OCI-M2 (cell line): ENCODE data around the gene ANKS1B.
"Not testable (repeated sequence)": the region's sequence is repeated elsewhere in the genome, so short reads cannot be mapped to it uniquely, and the experiment has no call there.

Experiments used
- DNase-seq: peaks from one replicate; lab custom pipeline; 2025; ENCODE audit not compliant: unreplicated experiment; lab: John Stamatoyannopoulos, UW

Gene ANKS1B

GRCh38 chr12:98838231-98838647 is 1146.5 kb downstream of the ANKS1B start:
- DNase-seq = no peak

DNA sequence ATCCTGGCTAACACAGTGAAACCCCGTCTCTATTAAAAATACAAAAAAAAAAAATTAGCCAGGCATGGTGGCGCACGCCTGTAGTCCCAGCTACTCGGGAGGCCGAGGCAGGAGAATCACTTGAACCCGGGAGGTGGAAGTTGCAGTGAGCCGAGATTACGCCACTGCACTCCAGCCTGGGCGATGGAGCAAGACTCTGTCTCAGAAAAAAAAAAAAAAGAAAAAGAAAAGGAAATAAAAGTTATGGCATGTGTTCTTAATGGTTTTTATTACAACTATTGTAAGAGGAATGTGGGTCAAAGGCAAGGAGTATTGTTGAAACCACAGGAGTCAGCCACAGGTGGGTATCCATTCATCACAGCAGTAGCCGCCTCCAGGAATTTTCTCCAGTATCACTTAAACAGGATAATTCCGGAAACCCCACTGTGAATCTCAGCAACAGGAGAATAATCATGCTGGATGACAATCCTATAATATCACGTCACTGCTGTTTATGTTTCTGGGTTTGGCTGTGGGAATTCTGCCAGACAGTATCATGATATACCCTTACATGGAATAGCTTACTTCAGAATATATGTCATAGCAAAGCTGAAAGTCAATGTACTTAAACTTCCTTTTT is 1147.5 kb downstream of the ANKS1B start:
- not testable (repeated sequence) for DNase-seq

DNA sequence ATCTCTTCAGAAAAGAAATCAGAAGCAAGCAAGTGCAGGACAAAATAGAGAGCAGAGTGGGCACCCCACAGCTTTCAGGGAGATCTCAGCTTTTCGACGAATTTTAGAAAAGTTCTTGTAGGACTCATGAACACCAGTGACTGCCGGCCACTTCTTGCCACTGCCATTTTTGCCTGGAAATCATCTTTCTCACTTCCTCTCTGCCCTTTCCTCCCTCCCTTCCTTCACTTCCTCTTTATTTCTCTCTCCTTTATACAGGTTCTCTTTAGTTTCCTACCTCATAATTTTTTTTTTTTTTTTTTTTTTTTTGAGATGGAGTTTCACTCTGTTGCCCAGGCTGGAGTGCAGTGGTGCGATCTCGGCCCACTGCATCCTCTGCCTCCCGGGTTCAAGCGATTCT is 1154.1 kb downstream of the ANKS1B start:
- no peak for DNase-seq

DNA sequence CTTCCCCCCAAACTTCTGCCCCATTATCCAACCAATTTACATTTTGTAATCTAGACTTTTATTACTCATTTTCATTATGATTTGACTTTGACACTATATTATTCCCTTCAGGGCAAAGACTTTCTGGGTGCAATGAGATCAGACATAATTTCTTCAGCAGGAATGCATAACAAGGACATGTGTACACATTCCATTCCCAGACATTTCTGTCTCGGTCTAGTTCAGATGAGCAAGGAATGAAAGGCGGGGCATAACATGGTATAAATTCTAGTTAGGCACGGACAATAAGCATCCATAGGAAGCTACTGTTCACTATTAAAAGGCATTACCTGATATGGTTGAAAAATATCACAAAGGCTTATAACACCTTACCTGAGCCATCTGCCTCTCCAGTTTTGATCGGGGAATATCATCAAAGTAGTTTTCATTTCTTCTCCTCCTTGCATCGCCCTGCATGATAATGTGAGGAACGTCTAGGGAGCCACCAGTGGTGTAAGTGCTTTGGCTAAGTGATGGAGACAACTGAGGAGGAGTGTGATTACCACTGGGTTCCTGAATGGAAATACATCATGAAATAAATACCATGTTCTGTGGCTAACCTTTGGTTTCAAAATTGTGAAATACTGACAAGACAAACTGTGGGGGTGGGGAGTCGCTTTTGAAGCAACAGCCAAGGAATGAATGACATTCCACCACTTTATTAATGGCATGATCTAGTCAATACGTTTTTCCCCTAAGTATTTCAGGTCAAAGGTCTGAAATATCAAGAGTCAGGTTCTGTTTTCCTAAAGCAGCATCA is 1155.7 kb downstream of the ANKS1B start:
- no peak for DNase-seq

GRCh38 chr12:98823012-98823411 is 1161.7 kb downstream of the ANKS1B start:
- DNase-seq = no peak

GRCh38 chr12:98821866-98822265 is 1162.9 kb downstream of the ANKS1B start:
- DNase-seq = no peak

DNA sequence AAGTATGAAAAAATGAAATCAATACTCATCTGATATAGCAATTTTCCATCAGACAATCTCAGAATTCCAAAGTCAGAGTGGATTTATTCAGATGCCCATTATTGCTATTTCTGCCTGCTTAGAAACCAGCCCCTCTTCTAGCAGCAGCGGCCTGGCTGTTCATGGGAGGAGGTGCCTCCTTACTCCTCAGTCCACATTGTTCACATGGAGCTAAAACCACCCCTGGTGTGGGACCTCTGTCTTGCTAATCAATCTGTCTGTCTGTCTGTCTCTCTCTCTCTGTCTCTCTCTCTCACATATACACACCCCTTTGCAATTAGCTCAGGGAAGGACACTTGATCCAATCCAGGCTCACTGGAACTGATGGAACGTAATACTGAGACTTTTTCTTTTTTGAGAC is 1163.5 kb downstream of the ANKS1B start:
- no peak for DNase-seq

GRCh38 chr12:98819821-98820404 is 1164.8 kb downstream of the ANKS1B start:
- no peak for DNase-seq

DNA sequence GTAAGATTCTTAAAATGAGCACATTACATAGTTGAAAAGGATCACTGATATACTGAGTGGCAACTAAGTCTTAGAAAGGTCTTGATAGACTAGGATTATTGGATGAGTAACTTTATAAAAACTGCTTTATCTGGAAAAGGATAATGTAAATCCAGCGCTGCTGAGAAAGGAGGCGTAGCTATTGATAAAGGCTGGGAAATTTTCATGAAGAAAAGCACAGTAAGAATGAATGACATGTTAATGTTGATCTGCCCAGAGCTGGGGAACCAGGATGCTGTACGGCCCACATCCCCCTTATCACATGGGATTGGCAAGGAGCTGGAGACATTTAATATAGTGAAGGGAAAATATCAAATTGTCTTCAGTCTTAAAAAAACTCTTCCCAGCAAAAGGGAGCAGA is 1165.7 kb downstream of the ANKS1B start:
- DNase-seq = no peak

- no peak for DNase-seq
Measured at GRCh38 chr12:98818239-98818638, 1166.5 kb downstream of the ANKS1B start.

DNA sequence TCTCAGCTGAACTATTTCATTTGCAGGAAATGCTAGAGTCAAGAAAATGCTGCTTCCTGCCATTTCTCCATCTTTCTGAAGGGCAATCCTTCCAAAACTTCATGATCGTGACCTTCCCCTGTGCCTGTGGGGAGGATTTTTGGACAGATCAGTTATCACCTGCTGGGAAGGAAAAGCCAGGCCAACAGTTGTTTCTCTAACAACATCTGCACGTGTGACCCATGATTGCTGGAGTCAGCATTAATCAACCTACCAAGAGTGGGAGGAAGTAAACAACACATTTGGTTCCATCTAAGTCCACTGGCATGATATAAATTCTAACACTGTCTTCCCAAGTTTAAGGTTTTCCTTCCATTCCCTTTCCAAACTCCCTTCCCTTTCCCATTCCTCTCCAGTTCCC is 1167.0 kb downstream of the ANKS1B start:
- no peak for DNase-seq

DNA sequence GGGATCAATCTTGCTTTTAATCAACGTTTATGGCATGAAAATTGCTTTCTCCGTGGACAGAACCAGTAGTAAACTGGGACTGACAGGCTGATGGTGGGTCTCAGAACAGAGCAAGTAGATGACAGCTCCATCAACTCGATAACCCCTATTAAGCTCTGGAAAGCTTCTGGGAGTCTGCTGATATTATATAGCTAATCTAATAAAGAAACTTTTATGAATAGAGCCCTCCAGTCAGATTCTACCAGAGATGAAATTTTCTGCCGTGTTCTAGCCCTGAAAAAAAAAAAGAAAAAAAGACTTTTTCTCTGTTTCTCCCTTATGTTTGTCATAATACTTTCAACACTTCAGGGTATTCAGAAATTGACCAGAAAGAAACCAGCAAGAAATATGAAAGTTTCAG is 1168.0 kb downstream of the ANKS1B start:
- DNase-seq = no peak

DNA sequence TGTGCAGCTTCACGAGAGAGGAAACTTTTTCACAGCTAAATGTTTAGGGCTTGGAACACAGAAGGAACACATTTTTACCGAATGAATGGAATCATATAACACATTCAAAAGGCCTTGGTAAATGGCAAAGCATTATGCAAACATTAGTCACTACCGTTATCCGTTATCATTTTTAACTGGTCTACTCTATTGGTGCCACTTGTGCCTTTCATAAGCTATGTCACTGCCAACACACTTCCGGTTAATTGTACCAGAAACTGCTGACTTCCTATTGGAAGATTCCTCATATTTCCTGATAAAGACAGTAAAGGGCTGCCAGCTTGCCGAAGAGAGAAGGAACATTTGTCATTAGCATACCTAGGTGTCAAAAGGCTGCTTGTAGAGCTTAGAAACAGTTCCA is 1170.5 kb downstream of the ANKS1B start:
- DNase-seq = no peak

DNA sequence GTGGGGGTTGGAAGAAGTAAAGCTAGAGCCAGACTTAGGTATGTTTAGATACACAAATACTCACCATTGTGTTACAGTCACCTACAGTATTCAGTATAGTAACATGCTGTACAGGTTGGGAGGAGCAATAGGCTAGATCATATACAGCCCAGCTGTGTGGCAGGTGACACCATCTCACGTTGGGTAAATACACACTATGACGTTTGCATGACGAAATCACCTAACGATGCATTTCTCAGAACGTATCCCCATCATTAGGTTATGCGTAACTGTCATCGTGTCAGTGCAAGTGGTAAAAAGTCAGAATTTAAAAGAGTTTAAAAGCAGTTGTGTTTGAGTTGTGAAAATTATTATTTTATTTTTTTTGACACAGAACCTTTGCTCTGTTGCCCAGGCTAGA is 1172.5 kb downstream of the ANKS1B start:
- DNase-seq = no peak

- DNase-seq = no peak
Measured at GRCh38 chr12:98808243-98808875, 1176.4 kb downstream of the ANKS1B start.

- DNase-seq = no peak
Measured at GRCh38 chr12:98807187-98807586, 1177.5 kb downstream of the ANKS1B start.

GRCh38 chr12:98803468-98804209 is 1181.1 kb downstream of the ANKS1B start:
- DNase-seq = no peak

GRCh38 chr12:98799822-98800221 is 1184.9 kb downstream of the ANKS1B start:
- no peak for DNase-seq

DNA sequence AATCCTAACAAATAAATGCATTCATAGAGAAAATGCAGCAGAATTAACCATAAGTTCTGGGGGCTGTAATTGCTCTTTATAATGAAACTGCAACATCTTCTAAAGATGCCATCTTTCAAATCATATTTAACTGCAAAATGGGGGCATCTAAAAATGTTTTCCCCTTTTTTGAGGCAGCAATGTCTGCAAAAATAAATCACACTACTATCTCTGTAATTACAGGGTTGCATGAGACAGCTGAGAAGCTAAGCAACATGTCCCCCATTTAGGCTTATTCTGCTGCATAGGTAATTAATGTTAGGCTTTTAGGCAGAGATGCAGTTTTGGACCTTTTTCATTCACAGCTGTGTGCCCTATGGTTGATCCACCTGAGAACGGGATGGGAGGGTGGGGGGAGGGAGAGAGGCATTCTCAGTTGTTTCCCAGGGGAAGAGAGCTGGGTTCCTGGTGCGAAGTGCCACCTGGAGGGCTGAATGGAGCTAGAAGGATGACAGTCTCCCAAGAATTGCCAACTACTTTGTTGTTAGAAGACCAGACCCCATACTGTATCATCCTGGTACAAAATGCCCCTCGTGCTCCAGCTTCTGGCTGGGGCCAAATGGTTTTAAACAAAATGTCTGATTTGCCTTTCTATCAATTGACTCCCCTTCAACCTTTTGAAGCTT is 1185.5 kb downstream of the ANKS1B start:
- no peak for DNase-seq

- no peak for DNase-seq
Measured at GRCh38 chr12:98797200-98797599, 1187.5 kb downstream of the ANKS1B start.

- DNase-seq = no peak
Measured at GRCh38 chr12:98796745-98797144, 1188.0 kb downstream of the ANKS1B start.
